Caco-2 (cell line): Measurements from ENCODE around the gene RPL6. TPM values are rescaled to one million over a fixed set of nuclear protein-coding genes. Genes with fewer than 3 reads are reported as not detected.
"Not testable (repeated sequence)": the region's sequence is repeated elsewhere in the genome, so short reads cannot be mapped to it uniquely, and the experiment has no call there.

Experiments used
- BruUV-seq: library from RNA; stranded (reverse); fragments of 400-500 nt; replicated peaks from 2 replicates; lab custom pipeline; 2021; lab: Mats Ljungman, UMichigan
- CTCF ChIA-PET: fragments of 300-600 bp; sonication (Branson Sonifier 250); formaldehyde crosslinking; loops from one replicate; lab custom pipeline; 2022; ENCODE audit warnings: antibody characterized with exemption; lab: Charles Lee
- POLR2A ChIA-PET: fragments of 300-600 bp; sonication (Branson Sonifier 250); formaldehyde crosslinking; loops from one replicate; lab custom pipeline; 2022; ENCODE audit warnings: antibody characterized with exemption; lab: Charles Lee
- DNase-seq, 2 experiments: peaks; one replicate each; pipeline versions ENCODE4 v3.0.0 to v3.0.0-alpha.2; 2020 to 2022
- H3K27me3 ChIP-seq: replicated peaks from 2 replicates; pipeline ENCODE4 v1.6.0; 2011; ENCODE audit warnings: low read length; ENCODE audit not compliant: control insufficient read depth, insufficient read depth
- H3K36me3 ChIP-seq: 2 replicates; pipeline ENCODE4 v1.5.1; 2011; ENCODE audit warnings: low read length; ENCODE audit not compliant: control insufficient read depth, insufficient read depth
- H3K4me1 ChIP-seq: fragments of 250-450 bp; sonication (Bioruptor Pico); 2 replicates; pipeline ENCODE4 v1.5.1; 2020; ENCODE audit warnings: mild to moderate bottlenecking
- H3K4me3 ChIP-seq: 2 replicates; pipeline ENCODE4 v1.5.1; 2011; ENCODE audit warnings: low read depth, mild to moderate bottlenecking, control low read depth, low read length
- H3K9me3 ChIP-seq: fragments of 250-450 bp; sonication (Bioruptor Pico); 2 replicates; pipeline ENCODE4 v1.5.1; 2020; ENCODE audit warnings: mild to moderate bottlenecking, moderate library complexity
- H3K27ac Mint-ChIP-seq: one replicate; pipeline ENCODE4 v1.8.0; 2022; ENCODE audit warnings: mixed read lengths; ENCODE audit not compliant: unreplicated experiment
- H3K27me3 Mint-ChIP-seq: one replicate; pipeline ENCODE4 v1.8.0; 2022; ENCODE audit warnings: mixed read lengths; ENCODE audit not compliant: insufficient read depth, unreplicated experiment
- H3K36me3 Mint-ChIP-seq: one replicate; pipeline ENCODE4 v1.8.0; 2022; ENCODE audit warnings: mild to moderate bottlenecking, mixed read lengths; ENCODE audit not compliant: insufficient read depth, unreplicated experiment
- H3K4me1 Mint-ChIP-seq: one replicate; pipeline ENCODE4 v1.8.0; 2022; ENCODE audit warnings: low read depth, mixed read lengths; ENCODE audit not compliant: unreplicated experiment
- H3K4me3 Mint-ChIP-seq: one replicate; pipeline ENCODE4 v1.8.0; 2022; ENCODE audit warnings: mild to moderate bottlenecking, moderate library complexity, mixed read lengths; ENCODE audit not compliant: unreplicated experiment
- H3K9me3 Mint-ChIP-seq: one replicate; pipeline ENCODE4 v1.8.0; 2022; ENCODE audit warnings: mixed read lengths; ENCODE audit not compliant: unreplicated experiment
- CTCF ChIP-seq, 2 experiments: fragments of 200-600 bp in 1 of 2; IDR thresholded peaks; 1 replicate in 1 of 2; 2 replicates in 1 of 2; pipeline versions ENCODE4 v1.5.1 to v1.8.0; 2011 to 2022; ENCODE audit warnings: antibody characterized with exemption in 1 of 2, control low read depth in 1 of 2, inconsistent platforms in 1 of 2, low read depth in 1 of 2, low read length in 1 of 2, mild to moderate bottlenecking in 1 of 2, moderate library complexity in 1 of 2; ENCODE audit not compliant: insufficient read depth in 1 of 2, severe bottlenecking in 1 of 2, unreplicated experiment in 1 of 2
- intact Hi-C: fragments of 100-400 bp; cut with micrococcal nuclease; formaldehyde crosslinking; loops from one replicate; pipeline ENCODE4 v1.10.0; 2022; ENCODE audit not compliant: unreplicated experiment
- total RNA-seq: library from RNA; stranded (reverse); gene quantifications from 2 replicates; pipeline ENCODE4 v1.2.3, GENCODE V29; 2022

Gene RPL6
- total RNA-seq, 1 experiment from 2014 or later = 1,460 TPM

GRCh38 chr12:112418273-112418607 is 8.8 kb upstream of the RPL6 start:
- peak overlapping the region; percentile 97 for H3K27ac Mint-ChIP-seq
- no peak for DNase-seq
- no peaks in the 10 kb centered on the region for H3K4me1 Mint-ChIP-seq
- peak overlapping the region; percentile 97 for H3K4me3 Mint-ChIP-seq
- H3K9me3 ChIP-seq = no peaks in the 10 kb centered on the region
- H3K9me3 Mint-ChIP-seq = no peaks in the 10 kb centered on the region
- TSS peak; percentile 88 for BruUV-seq
- CTCF ChIA-PET = no interaction called here
- peak overlapping the region; percentile 95 for H3K4me3 ChIP-seq
- intact Hi-C loops = loop anchor here (1.0 kb wide), 1 partner anchor 9 kb away; the partner anchor contains the start of gene RPL6
- TF ChIP-seq CTCF (IDR thresholded peaks at IDR 0.05; ENCODE audit: insufficient read depth in 1 of 2, low read depth in 1 of 2, low read length in 1 of 2, severe bottlenecking in 1 of 2, unreplicated experiment in 1 of 2) = no peak
- no peaks in the 10 kb centered on the region for H3K27me3 ChIP-seq
- H3K36me3 ChIP-seq = no peaks in the 10 kb centered on the region
- peaks cover 28% of the 10 kb centered on the region for H3K36me3 Mint-ChIP-seq
- H3K27me3 Mint-ChIP-seq = no peaks in the 10 kb centered on the region
- H3K4me1 ChIP-seq = peaks cover 8% of the 10 kb centered on the region
- POLR2A ChIA-PET = interaction anchor here (0.6 kb wide), 1 partner anchor 442 kb away, joined by 3 read pairs; no protein-coding TSS in a partner anchor

GRCh38 chr12:112415457-112415856 is 6.1 kb upstream of the RPL6 start:
- POLR2A ChIA-PET, H3K4me3 ChIP-seq, DNase-seq, H3K36me3 ChIP-seq, intact Hi-C loops, H3K9me3 ChIP-seq, H3K27me3 Mint-ChIP-seq, H3K4me3 Mint-ChIP-seq, BruUV-seq, H3K27me3 ChIP-seq, H3K4me1 ChIP-seq, H3K9me3 Mint-ChIP-seq, H3K4me1 Mint-ChIP-seq, H3K27ac Mint-ChIP-seq: not testable (repeated sequence)
- peaks cover 17% of the 10 kb centered on the region for H3K36me3 Mint-ChIP-seq
- CTCF ChIA-PET = interaction anchor here (0.6 to 0.8 kb wide), 2 partner anchors 260 to 1916 kb away, joined by 4 to 6 read pairs; no protein-coding TSS in a partner anchor

GRCh38 chr12:112413855-112414625 is 4.6 kb upstream of the RPL6 start:
- CTCF ChIA-PET = no interaction called here
- Mint-ChIP-seq H3K4me3 (no peak overlapping the region), H3K27me3 (no peaks in the 10 kb centered on the region), H3K4me1 (no peaks in the 10 kb centered on the region), H3K27ac (no peak overlapping the region), H3K9me3 (no peaks in the 10 kb centered on the region), H3K36me3 (peaks cover 18% of the 10 kb centered on the region)
- intact Hi-C loops = no loop called here
- POLR2A ChIA-PET = no interaction called here
- Histone ChIP-seq H3K9me3 (no peaks in the 10 kb centered on the region), H3K36me3 (no peaks in the 10 kb centered on the region), H3K27me3 (no peaks in the 10 kb centered on the region), H3K4me3 (no peak overlapping the region), H3K4me1 (no peaks in the 10 kb centered on the region)
- DNase-seq = no peak
- no peak for TF ChIP-seq CTCF (IDR thresholded peaks at IDR 0.05; ENCODE audit: insufficient read depth in 1 of 2, low read depth in 1 of 2, low read length in 1 of 2, severe bottlenecking in 1 of 2, unreplicated experiment in 1 of 2)
- no TSS peak for BruUV-seq
